ENCODE results near the gene LUC7L3. TPM values are rescaled to one million over a fixed set of nuclear protein-coding genes. Genes with fewer than 3 reads are reported as not detected.

LUC7L3 gene
- total and polyA plus RNA-seq, 2 experiments from 2014 or later, result 69.3 to 501 TPM

- H3K27ac ChIP-seq (ENCODE audit: low read depth), result no peak overlapping the region
- peaks cover 23% of the 10 kb centered on the region for H3K4me1 Mint-ChIP-seq
- H3K4me1 ChIP-seq (ENCODE audit: insufficient read depth), result peaks cover 19% of the 10 kb centered on the region
- no peak for DNase-seq (ENCODE audit: low spot score)
- no peak overlapping the region for H3K27ac Mint-ChIP-seq
- H3K27me3 Mint-ChIP-seq (ENCODE audit: insufficient read depth, low read depth, poor library complexity), result no peaks in the 10 kb centered on the region
- no peaks in the 10 kb centered on the region for H3K9me3 Mint-ChIP-seq
- H4K20me1 ChIP-seq (replicated peaks; ENCODE audit: insufficient read depth), result peaks cover 83% of the 10 kb centered on the region
- no peak for ATAC-seq
- no peak overlapping the region for H3K4me2 ChIP-seq
- no peaks in the 10 kb centered on the region for H3K36me3 Mint-ChIP-seq (ENCODE audit: low read depth)
- TF ChIP-seq REST (IDR thresholded peaks at IDR 0.05; ENCODE audit: unreplicated experiment) (no peak), ZNF462 (CRISPR knock-in tag; IDR thresholded peaks at IDR 0.05) (no peak), NANOG (IDR thresholded peaks at IDR 0.05; ENCODE audit: borderline replicate concordance) (no peak), ETS1 (IDR thresholded peaks at IDR 0.05) (no peak), POLR2AphosphoS5 (IDR thresholded peaks at IDR 0.05; ENCODE audit: low read depth) (no peak), CREB1 (CRISPR knock-in tag; IDR thresholded peaks at IDR 0.05; ENCODE audit: low read depth) (no peak), EZH2phosphoT487 (IDR thresholded peaks at IDR 0.05; ENCODE audit: unreplicated experiment) (no peak), CTCF (conservative IDR thresholded peaks at IDR 0.05; ENCODE audit: low read depth in 2 of 2) (no peak), ZNF114 (CRISPR knock-in tag; IDR thresholded peaks at IDR 0.05) (no peak)
- H3K4me3 ChIP-seq, result no peak overlapping the region
- no peaks in the 10 kb centered on the region for H3K27me3 ChIP-seq (ENCODE audit: insufficient read depth)
- H2AFZ ChIP-seq, result no peak overlapping the region
- H3F3A ChIP-seq (replicated peaks; ENCODE audit: low read depth), result no peaks in the 10 kb centered on the region
- H3K9me2 ChIP-seq (ENCODE audit: insufficient read depth), result no peaks in the 10 kb centered on the region
- H3K36me3 ChIP-seq (ENCODE audit: insufficient read depth), result no peaks in the 10 kb centered on the region
- H3K4me3 Mint-ChIP-seq, result no peak overlapping the region
- H3K79me2 ChIP-seq (replicated peaks; ENCODE audit: insufficient read depth), result peaks cover 100% of the 10 kb centered on the region
Measured at GRCh38 chr17:50725769-50726655, 6.6 kb downstream of the LUC7L3 start.

Data from GM23338 (cell line).